Erythroblast (primary cell): Measurements from ENCODE around the gene C10orf90.

ENCODE experiments used
- GATA1 ChIP-seq: IDR thresholded peaks from 2 replicates; pipeline ENCODE4 v1.6.1; 2011; ENCODE audit warnings: low read depth, mild to moderate bottlenecking, control low read depth, low read length, moderate library complexity
- POLR2A ChIP-seq: IDR thresholded peaks from 2 replicates; pipeline ENCODE4 v1.6.1; 2011; ENCODE audit warnings: mild to moderate bottlenecking, low read length

DNA sequence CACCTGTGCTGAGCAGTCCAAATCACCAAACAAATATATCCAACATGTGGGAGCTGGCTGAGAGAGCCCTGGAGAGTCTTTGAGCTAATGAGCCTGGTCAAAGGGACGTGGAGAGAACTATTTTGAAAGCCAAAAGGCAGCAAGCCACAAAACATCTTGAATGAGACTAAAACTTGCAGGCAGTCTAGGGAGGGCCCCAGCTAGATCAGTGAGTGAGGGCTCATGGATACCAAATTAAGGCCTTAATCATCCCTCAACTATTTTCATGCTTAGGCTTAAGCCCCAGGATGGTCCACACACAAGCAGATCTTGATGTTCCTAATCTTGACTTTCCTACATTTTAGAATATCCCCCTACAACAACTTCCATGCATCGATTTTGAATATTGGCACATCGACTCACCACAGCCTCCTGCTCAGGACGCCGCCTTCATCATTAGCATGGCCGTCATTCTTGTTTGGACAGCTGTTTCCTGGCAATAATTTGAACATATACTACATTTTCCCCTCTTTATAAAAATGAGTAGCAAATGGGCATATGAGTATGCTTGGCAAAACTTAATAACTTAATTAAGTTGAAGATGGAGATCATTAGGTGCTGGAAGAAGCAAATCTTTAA is 195.3 kb downstream of the C10orf90 start:
- TF ChIP-seq POLR2A (no peak), GATA1 (no peak)
